Measurements from ENCODE around the gene CDADC1.

- TF ChIP-seq POLR2AphosphoS5 (IDR thresholded peaks at IDR 0.05; ENCODE audit: low read depth, low read length) (no peak), SP1 (IDR thresholded peaks at IDR 0.05; ENCODE audit: low read depth) (no peak), EZH2 (IDR thresholded peaks at IDR 0.05) (no peak), SIN3A (IDR thresholded peaks at IDR 0.05; ENCODE audit: low read depth) (no peak), POLR2A (IDR thresholded peaks at IDR 0.05; ENCODE audit: borderline replicate concordance, extremely low read depth, insufficient read depth, insufficient read length) (no peak), CTCF (IDR thresholded peaks at IDR 0.05 in 2 of 3, conservative IDR thresholded peaks at IDR 0.05 in 1 of 3; ENCODE audit: borderline replicate concordance in 1 of 3, insufficient read depth in 1 of 3, low read depth in 2 of 3, low read length in 2 of 3) (no peak), RAD21 (IDR thresholded peaks at IDR 0.05; ENCODE audit: low read depth) (no peak), ATF3 (IDR thresholded peaks at IDR 0.05) (no peak), JUND (IDR thresholded peaks at IDR 0.05) (no peak), CBX3 (IDR thresholded peaks at IDR 0.05; ENCODE audit: low read depth) (no peak), ZBTB33 (IDR thresholded peaks at IDR 0.05; ENCODE audit: extremely low read depth, insufficient replicate concordance, low read length) (no peak), EZH2phosphoT487 (IDR thresholded peaks at IDR 0.05; ENCODE audit: borderline replicate concordance) (no peak), ZNF274 (IDR thresholded peaks at IDR 0.05; ENCODE audit: low read depth, low read length) (no peak)
- TF ChIP-seq, protein P1, sequence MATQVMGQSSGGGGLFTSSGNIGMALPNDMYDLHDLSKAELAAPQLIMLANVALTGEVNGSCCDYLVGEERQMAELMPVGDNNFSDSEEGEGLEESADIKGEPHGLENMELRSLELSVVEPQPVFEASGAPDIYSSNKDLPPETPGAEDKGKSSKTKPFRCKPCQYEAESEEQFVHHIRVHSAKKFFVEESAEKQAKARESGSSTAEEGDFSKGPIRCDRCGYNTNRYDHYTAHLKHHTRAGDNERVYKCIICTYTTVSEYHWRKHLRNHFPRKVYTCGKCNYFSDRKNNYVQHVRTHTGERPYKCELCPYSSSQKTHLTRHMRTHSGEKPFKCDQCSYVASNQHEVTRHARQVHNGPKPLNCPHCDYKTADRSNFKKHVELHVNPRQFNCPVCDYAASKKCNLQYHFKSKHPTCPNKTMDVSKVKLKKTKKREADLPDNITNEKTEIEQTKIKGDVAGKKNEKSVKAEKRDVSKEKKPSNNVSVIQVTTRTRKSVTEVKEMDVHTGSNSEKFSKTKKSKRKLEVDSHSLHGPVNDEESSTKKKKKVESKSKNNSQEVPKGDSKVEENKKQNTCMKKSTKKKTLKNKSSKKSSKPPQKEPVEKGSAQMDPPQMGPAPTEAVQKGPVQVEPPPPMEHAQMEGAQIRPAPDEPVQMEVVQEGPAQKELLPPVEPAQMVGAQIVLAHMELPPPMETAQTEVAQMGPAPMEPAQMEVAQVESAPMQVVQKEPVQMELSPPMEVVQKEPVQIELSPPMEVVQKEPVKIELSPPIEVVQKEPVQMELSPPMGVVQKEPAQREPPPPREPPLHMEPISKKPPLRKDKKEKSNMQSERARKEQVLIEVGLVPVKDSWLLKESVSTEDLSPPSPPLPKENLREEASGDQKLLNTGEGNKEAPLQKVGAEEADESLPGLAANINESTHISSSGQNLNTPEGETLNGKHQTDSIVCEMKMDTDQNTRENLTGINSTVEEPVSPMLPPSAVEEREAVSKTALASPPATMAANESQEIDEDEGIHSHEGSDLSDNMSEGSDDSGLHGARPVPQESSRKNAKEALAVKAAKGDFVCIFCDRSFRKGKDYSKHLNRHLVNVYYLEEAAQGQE (IDR thresholded peaks at IDR 0.05; ENCODE audit: low read depth), result no peak
Measured at GRCh38 chr13:49279112-49279511, 31.4 kb downstream of the CDADC1 start.
